ENCODE data around the gene GGA3.
A peak's percentile ranks its signal among the peaks of the same experiment; 100 is the strongest.
"Not testable (repeated sequence)": the region's sequence is repeated elsewhere in the genome, so short reads cannot be mapped to it uniquely, and the experiment has no call there.

GGA3 gene

DNA sequence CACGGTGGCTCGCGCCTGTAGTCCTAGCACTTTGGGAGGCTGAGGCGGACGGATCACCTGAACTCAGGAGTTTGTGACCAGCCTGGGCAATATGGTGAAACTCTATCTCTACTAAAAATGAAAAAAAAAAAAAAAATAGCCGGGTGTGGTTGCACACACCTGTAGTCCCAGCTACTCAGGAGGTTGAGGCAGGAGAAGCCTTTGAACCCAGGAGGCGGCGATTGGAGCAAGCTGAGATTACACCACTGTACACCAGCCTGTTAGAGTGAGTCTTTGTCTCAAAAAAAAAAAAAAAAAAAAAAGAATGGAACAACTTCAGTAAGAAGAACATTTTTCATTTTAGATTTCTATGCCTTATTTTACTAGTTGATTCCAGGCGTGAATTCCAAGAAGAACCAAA lies 53.2 kb downstream of the GGA3 start:
- no peak for DNase-seq

DNA sequence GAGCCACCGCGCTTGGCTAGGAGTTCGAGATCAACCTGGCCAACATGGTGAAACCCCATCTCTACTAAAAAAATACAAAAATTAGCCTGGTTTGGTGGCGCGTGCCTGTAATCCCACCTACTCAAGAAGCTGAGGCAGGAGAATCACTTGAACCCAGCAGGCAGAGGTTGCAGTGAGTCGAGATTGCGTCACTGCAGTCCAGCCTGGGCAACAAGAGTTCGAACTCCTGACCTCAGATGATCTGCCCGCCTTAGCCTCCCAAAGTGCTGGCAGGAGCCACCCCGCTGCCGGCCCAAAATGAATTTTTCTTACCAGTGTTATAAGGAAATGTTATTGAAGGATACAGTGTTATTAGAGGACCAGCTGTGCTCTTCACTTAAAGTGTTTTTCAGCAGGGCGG lies 53.6 kb downstream of the GGA3 start:
- DNase-seq = no peak

DNA sequence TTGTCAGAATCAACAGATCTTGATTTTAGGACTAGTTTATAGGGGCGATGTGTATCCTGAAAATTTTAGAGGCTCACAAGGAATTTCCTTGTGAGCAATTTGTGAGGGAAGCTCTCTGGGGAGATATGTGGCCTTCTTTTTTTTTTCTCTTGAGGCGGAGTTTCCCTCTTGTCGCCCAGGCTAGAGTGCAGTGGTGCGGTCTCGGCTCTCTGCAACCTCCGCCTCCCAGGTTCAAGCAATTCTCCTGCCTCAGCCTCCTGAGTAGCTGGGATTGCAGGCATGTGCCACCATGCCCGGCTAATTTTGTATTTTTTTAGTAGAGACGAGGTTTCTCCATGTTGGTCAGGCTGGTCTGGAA lies 54.4 kb downstream of the GGA3 start:
- not testable (repeated sequence) for DNase-seq

DNA sequence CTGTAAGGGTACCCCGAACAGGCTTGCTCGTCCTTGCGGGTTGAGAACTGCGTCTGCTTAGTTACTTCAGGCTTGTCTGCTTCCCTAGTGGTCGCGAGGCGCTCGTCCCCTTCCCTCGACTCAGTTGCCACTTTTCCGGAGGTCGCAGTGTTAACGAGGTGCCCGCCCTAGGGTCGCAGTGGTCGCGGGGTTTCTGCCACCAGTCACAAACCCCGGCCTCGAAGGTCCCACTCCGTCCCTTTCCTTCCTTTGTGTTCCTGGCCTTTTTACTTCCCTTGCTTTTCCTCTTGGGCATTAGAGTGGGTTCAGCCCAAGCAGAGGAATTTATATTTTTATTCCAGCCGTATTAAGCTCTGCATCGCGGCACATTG lies 55.6 kb downstream of the GGA3 start:
- DNase-seq = no peak

DNA sequence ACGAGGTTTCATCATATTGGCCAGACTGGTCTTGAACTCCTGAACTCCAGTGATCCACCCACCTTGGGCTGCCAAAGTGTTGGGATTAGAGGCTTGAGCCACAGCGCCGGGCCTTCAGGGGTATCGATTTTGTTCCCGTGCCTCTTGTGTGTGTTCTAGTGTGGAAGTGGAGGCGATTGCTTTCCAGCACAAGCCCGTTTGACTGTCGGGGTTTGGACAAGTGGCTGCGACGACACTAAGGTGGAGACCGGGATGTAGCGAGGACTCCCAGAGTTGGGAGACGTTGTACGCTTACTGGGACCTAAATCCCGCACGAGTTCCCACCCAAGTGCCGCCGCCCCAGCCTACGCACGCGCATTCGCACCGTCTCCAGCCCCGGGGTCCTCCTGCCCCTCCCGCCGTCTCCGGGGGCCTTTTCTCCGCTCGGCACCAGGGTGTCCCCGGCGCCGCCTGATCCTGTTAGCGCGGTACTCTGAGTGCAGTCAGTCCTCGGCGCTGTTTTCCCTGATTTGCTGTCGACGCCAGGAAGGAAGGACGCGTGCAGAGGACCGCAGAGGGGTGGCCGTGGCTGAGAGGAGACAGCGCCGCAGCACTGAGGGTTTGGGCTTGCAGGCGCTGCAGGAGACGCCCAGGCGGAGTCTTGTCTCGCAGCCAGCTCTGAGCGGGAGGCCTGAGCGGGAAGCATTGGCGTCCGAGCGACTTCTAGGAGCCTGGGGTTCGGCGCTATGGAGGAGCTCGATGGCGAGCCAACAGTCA lies 56.2 kb downstream of the GGA3 start, which contains the start of gene NUP85:
Gene NUP85 (plus strand): TSS at position 643 of the 756 bp plus-strand sequence. CDS start 83 bp downstream, at position 726.
- peak; percentile 89 for DNase-seq

DNA sequence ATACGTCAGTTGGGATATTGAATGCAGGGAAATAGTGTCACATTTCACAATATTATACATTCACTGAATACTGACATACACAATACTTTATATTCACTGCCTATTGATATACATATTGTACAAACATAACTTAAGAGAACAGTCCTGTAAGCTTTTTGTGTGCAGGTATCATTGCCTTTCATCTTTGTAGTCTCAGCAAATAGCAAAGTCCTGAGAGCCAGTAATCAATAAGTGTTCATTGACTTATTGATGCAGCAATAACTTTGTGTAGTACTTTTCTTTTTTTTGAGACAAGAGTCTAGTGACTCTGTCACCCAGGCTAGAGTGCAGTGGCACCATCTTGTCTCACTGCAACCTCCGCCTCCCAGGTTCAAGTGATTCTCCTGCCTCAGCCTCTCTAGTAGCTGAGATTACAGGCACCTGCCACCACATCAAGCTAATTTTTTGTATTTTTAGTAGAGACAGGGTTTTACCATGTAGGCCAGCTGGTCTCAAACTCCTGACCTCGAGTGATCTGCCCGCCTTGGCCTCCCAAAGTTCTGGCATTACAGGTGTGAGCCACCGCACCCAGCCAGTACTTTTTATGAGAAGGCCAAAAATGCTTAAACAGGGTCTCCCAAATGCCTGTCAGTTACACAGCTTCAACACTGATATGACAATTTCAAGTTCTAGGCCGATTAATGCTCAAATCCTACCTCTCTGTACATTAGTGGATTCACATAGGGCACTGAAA lies 61.4 kb downstream of the GGA3 start:
- DNase-seq = no peak

DNA sequence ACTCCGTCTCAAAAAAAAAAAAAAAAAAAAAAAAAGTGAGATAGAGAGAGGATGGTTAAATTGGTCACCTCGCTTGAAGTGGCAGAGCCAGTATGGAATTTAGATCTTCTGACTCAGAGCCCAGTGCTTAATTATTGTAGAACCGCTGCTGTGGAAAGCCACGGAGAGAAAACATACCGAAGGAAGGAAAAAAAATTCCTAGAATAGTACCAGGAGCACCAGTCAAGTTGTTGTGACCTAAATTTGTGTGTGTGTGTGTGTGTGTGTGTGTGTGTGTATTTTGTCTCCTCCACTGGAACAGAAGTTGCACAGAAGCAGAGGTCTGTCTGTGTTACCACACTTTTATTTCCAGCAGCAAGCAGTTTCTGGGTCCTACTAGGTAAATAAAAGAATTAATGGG lies 66.5 kb downstream of the GGA3 start:
- no peak for DNase-seq

DNA sequence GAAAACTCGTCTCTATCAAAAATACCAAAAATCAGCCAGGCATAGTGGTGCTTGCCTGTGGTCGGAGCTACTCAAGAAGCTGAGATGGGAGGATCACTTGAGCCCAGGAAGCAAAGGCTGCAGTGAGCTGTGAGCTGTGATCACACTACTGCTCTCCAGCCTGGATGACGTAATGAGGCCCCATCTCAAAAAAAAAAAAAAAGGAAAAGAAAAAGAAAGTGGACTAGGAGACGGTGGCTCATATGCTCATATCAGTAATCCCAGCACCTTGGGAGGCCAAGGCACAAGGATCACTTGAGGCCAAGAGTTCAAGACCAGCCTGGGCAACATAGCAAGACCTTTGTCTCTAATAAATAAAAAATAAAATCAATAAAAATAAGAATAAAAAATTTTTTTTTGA lies 69.8 kb downstream of the GGA3 start:
- DNase-seq = no peak

DNA sequence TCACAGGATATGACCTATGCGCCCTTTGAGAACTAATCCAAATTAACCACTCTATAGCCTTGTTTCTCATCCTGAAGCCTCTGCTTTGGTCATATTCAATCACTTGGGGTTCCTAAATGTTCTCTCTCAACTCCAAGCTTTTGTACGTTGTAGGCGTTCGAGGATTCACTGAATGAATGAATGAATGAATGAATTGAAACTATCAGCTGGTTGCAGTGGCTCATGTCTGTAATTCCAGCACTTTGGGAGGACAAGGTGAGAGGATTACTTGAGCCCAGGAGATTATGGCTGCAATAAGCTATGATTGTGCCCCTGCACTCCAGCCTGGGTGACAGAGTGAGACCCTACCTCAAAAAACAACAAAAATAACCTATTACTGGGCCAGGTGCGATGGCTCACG lies 72.8 kb downstream of the GGA3 start:
- no peak for DNase-seq

Measured in activated T-cell treated with anti-CD3 and anti-CD28 coated beads for 4 hours (primary cell).